GM21360 (cell line): Measurements from ENCODE around the gene ASH1L.
"Not testable (repeated sequence)": the region's sequence is repeated elsewhere in the genome, so short reads cannot be mapped to it uniquely, and the experiment has no call there.

Experiments
- ATAC-seq: cut with Tn5 transposase; IDR thresholded peaks from one replicate; pipeline ENCODE4 v1.9.1; 2021; ENCODE audit warnings: mild to moderate bottlenecking, moderate library complexity; ENCODE audit not compliant: unreplicated experiment

The ASH1L gene

DNA sequence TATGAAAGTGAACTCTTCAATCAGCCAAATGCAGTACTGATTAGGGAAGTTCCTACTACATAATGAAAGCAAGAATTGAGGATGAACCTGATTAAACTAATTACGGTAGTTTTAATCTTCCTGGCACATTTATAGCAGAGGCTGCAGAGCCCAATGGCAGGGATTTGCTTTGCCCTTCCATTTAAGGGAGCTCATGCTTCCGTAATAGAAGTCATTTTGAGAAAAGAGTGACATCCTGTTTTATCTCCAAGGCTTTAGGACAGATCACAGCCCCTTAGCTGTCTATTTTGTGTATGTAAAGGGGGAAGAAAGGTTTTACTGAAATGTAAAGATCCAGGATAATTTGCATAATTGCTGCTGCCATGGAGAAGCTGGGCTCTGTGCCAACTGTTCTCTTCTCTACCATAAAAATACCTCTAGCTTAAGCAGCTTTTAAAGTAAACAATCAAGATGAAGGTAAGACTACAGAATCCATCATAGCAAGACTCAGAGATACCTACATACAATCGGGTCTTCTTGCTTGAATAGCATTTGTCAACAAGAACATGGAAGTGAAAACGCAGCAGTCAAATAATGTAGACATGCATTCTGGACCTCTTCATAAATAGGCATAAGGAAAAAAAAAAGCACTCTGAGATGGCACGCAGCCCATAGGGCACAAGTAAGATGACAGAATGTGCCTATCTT, 62.5 kb downstream of the ASH1L start:
- ATAC-seq, result no peak

DNA sequence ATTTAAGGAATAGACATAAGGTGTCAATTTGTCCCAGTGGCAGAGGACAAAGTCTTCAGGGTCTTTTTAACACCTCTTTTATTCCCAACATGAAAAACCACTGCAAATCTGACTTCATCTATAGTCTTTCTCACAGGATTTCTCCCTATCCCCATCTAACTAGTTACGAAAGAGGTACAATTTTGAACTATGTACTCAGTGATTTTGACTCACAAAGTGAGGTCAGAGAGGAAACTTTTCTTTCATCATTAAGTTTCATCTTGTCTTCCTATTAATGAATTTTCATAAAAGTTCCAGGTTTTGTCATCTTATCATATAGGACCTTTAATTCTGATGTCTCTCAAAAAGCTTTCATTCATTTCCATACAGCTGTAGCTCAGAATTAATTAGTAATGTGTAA, 63.3 kb downstream of the ASH1L start:
- ATAC-seq, result no peak

DNA sequence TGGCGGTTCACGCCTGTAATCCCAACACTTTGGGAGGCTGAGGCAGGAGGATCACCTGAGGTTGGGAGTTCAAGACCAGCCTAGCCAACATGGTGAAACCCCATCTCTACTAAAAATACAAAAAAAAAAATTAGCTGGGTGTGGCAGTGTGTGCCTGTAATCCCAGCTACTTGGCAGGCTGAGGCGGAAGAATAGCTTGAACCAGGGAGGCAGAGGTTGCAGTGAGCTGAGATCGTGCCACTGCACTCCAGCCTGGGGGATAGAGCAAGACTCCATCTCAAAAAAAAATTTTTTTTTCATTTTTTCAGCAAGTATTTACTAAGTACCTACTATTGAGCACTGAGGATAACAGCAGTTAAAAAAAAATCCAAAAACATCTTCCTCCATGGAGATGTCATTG, 69.0 kb downstream of the ASH1L start:
- not testable (repeated sequence) for ATAC-seq

- ATAC-seq, result not testable (repeated sequence)
These were observed 74.2 kb downstream of the ASH1L start for GRCh38 chr1:155488419-155488818.

DNA sequence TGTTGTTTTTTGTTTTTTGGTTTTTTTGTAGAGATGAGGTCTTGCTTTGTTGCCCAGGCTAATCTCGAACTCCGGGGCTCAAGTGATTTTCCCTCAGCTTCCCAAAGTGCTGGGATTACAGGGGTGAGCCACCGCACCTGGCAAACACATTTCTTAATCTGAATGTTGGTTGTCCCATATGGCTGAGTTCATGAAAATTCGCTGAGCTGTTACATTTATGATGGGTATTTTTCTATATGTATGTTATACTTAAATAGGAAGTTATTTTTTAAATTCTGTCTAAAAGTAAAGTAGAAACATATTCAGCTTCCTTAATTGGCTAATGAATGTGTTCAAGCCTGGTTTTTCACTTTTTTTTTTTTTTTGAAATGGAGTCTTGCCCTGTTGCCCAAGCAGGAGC, 75.1 kb downstream of the ASH1L start:
- no peak for ATAC-seq

DNA sequence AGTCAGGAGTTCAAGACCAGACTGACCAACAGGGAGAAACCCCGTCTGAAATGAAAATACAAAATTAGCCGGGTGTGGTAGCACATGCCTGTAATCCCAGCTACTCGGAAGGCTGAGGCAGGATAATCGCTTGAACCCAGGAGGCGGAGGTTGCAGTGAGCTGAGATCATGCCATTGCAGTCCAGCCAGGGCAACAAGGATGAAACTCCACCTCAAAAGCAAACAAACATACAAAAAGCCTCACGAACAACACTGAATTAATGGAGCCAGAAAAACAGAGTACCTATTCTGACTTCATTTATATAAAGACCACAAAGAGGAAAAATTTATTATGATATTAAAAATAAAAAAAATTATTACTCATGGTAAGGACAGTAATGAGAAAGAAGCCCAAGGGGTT, 75.7 kb downstream of the ASH1L start:
- not testable (repeated sequence) for ATAC-seq

GRCh38 chr1:155485945-155486344, 76.7 kb downstream of the ASH1L start:
- no peak for ATAC-seq

DNA sequence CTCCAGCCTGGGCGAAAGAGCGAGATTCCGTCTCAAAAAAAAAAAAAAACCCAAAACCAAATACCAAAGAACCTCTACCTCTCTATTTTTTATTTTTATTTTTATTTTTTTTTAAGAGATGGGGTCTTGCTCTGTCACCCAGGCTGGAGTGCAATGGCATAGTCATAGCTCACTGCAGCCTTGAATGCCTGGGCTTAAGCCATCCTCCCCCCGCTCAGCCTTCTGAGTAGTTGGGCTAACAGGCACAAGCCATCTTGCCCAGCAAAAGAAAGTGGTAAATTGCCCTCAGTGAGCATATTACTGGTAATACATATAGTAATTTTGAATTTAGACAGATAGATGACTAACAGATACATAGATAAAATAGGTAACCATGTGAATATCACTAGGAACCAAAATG, 77.4 kb downstream of the ASH1L start:
- ATAC-seq, result no peak

- no peak for ATAC-seq
These were observed 80.8 kb downstream of the ASH1L start for GRCh38 chr1:155481741-155482241.

GRCh38 chr1:155479205-155479604, 83.4 kb downstream of the ASH1L start:
- ATAC-seq, result no peak

DNA sequence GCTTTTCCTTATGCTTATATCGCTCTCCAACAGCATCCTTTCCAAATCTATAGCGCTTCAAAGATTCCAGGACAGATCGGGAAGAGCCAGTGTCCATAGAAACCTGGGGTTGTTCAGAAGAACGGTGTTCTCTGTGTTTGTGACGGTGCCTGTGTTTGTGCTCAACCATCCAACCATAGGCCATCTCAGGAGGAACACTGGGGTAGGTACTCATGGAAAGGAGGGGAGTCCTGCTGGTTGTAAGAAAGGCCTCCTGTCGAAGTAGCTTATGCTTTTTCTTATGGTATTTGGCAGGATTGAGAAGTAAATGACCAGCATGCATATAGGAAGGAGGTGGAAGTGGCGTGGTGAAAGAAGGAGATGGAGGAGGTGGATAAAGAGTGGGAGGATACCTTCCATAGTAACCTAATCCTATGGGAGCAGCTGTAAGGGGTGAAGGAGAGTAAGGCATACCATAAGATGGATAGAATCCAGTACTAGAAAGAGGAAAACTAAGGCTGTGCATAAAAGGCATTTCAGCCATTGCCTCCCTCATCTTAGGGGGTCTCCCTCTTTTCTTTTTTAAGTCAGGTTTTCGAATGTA, 84.2 kb downstream of the ASH1L start:
- no peak for ATAC-seq

GRCh38 chr1:155474146-155474545, 88.5 kb downstream of the ASH1L start:
- no peak for ATAC-seq

- ATAC-seq, result no peak
These were observed 89.3 kb downstream of the ASH1L start for GRCh38 chr1:155473151-155473821.

- ATAC-seq, result no peak
These were observed 90.0 kb downstream of the ASH1L start for GRCh38 chr1:155472491-155473083.

DNA sequence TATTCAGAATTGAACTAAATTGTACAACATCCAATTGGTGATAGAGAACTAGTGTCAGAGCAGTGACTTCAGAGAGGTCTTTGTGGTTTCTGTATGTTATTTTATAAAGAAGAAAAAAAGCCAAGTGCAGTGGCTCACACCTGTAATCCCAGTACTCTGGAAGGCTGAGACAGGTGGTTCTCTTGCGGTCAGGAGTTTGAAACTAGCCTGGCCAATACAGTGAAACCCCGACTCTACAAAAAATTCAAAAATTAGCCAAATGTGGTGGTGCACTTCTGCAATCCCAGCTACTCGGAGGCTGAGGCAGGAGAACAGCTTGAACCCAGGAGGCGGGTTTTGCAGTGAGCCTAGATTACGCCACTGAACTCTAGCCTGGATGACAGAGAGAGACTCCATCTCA, 90.7 kb downstream of the ASH1L start:
- no peak for ATAC-seq

GRCh38 chr1:155471026-155471425, 91.6 kb downstream of the ASH1L start:
- ATAC-seq, result no peak

DNA sequence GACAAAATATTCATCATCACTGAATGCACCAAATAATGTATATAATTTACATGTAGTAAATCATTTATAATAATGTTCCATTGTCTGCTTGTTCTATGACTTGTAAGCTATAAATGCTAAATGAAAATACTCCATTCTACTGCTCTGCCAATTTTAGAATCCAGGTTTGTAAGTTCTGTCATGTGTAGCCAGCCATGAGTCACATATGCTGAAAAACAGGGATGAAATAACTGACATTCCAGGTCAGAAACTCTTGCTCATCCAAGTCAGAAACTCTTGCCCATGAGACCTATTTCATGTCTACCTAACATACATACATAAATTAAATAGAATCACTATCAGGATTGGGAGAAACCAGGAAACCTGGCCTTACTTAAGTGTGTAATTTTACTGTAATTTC, 95.6 kb downstream of the ASH1L start:
- no peak for ATAC-seq

GRCh38 chr1:155466617-155466972, 96.0 kb downstream of the ASH1L start:
- no peak for ATAC-seq

GRCh38 chr1:155463865-155464650, 98.5 kb downstream of the ASH1L start:
- no peak for ATAC-seq

GRCh38 chr1:155458111-155458510, 104.5 kb downstream of the ASH1L start:
- no peak for ATAC-seq

DNA sequence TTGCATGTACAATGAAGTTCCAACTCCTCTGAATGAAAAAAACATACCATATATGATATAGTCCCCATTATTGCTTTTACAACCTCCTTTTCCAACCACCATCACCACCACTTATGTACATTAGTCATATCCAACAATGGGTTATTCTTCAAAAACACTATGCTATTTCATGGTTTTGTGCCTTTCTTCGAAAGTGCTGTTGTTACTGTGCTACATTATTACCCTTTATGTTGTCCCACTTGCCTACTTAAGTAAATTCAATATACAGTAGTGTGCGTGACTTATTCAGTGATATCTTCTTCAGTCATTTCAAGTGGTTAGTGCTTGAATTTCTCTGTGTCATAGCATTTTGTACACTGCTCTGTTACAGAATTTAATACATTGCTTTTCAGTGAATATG, 105.3 kb downstream of the ASH1L start:
- no peak for ATAC-seq
